NCI-H1436 treated with DMSO at 0.1 percent for 48 hours (cell line): ENCODE results near the gene HSPD1.
A peak's percentile ranks its signal among the peaks of the same experiment; 100 is the strongest.

Experiments
- DNase-seq: peaks from one replicate; lab custom pipeline; 2025; lab: John Stamatoyannopoulos, UW

HSPD1 gene

GRCh38 chr2:197499594-197500502 is at the start of gene HSPD1, which contains the start of gene HSPE1:
HSPD1 (minus strand) TSS chr2:197499840; CDS start chr2:197498848, 992 bp downstream.
HSPE1 (plus strand) TSS chr2:197500379; CDS start chr2:197500437, 58 bp downstream.
- peak; percentile 76 for DNase-seq

GRCh38 chr2:197548582-197548981 is 48.9 kb upstream of the HSPD1 start:
- no peak for DNase-seq

- DNase-seq = no peak
Measured at GRCh38 chr2:197547163-197547900, 47.7 kb upstream of the HSPD1 start.

- no peak for DNase-seq
Measured at GRCh38 chr2:197543206-197543605, 43.6 kb upstream of the HSPD1 start.

GRCh38 chr2:197539734-197540133 is 40.1 kb upstream of the HSPD1 start:
- no peak for DNase-seq

GRCh38 chr2:197538412-197538811 is 38.8 kb upstream of the HSPD1 start:
- no peak for DNase-seq

- DNase-seq = no peak
Measured at GRCh38 chr2:197517150-197517549, 17.5 kb upstream of the HSPD1 start.

- no peak for DNase-seq
Measured at GRCh38 chr2:197516393-197516761, 16.7 kb upstream of the HSPD1 start.

GRCh38 chr2:197515739-197516392 is 16.2 kb upstream of the HSPD1 start, which contains the start of gene MOB4:
MOB4 (plus strand) TSS chr2:197516066; CDS start chr2:197516087, 21 bp downstream.
- peak; percentile 65 for DNase-seq

- DNase-seq = no peak
Measured at GRCh38 chr2:197515315-197515738, 15.7 kb upstream of the HSPD1 start.

- DNase-seq = no peak
Measured at GRCh38 chr2:197514754-197515153, 15.1 kb upstream of the HSPD1 start.

- DNase-seq = no peak
Measured at GRCh38 chr2:197513915-197514314, 14.3 kb upstream of the HSPD1 start.

- no peak for DNase-seq
Measured at GRCh38 chr2:197506658-197507057, 7.0 kb upstream of the HSPD1 start.

GRCh38 chr2:197504512-197504911 is 4.9 kb upstream of the HSPD1 start:
- no peak for DNase-seq

GRCh38 chr2:197504000-197504399 is 4.4 kb upstream of the HSPD1 start:
- no peak for DNase-seq

GRCh38 chr2:197502685-197503084 is 3.0 kb upstream of the HSPD1 start:
- DNase-seq = no peak

- no peak for DNase-seq
Measured at GRCh38 chr2:197502201-197502600, 2.6 kb upstream of the HSPD1 start.

- DNase-seq = no peak
Measured at GRCh38 chr2:197500503-197501131, 977 bp upstream of the HSPD1 start.

- DNase-seq = no peak
Measured at GRCh38 chr2:197498937-197499593, 575 bp downstream of the HSPD1 start.

- DNase-seq = no peak
Measured at GRCh38 chr2:197498235-197498936, 1.3 kb downstream of the HSPD1 start.

GRCh38 chr2:197497326-197497725 is 2.3 kb downstream of the HSPD1 start:
- DNase-seq = no peak
